COLO668 (cell line): ENCODE data around the gene FLNC.
A peak's percentile ranks its signal among the peaks of the same experiment; 100 is the strongest.

Experiments
- DNase-seq: peaks from one replicate; lab custom pipeline; 2025; ENCODE audit not compliant: unreplicated experiment; lab: John Stamatoyannopoulos, UW

The FLNC gene

GRCh38 chr7:128830231-128831177 lies at the start of gene FLNC:
TSS of gene FLNC (plus strand) at chr7:128830406. CDS start at chr7:128830638, 232 bp downstream.
- DNase-seq: peak; percentile 38

GRCh38 chr7:128781126-128781525 lies 49.1 kb upstream of the FLNC start:
- no peak for DNase-seq

- DNase-seq: no peak
These were observed 48.4 kb upstream of the FLNC start for GRCh38 chr7:128781851-128782250.

- DNase-seq: no peak
These were observed 46.9 kb upstream of the FLNC start for GRCh38 chr7:128783143-128783861.

- DNase-seq: no peak
These were observed 44.5 kb upstream of the FLNC start for GRCh38 chr7:128785738-128786137.

GRCh38 chr7:128788446-128789412 lies 41.5 kb upstream of the FLNC start:
- DNase-seq: no peak

GRCh38 chr7:128790315-128791041 lies 39.7 kb upstream of the FLNC start:
- DNase-seq: no peak

GRCh38 chr7:128791121-128791971 lies 38.9 kb upstream of the FLNC start, which contains the start of gene CCDC136:
TSS of gene CCDC136 (plus strand) at chr7:128791968. CDS start at chr7:128792412, 444 bp downstream.
- peak; percentile 82 for DNase-seq

GRCh38 chr7:128791972-128792327 lies 38.3 kb upstream of the FLNC start:
- DNase-seq: no peak

- DNase-seq: no peak
These were observed 37.6 kb upstream of the FLNC start for GRCh38 chr7:128792471-128793180.

GRCh38 chr7:128793181-128793547 lies 37.0 kb upstream of the FLNC start:
- DNase-seq: no peak

GRCh38 chr7:128794020-128794419 lies 36.2 kb upstream of the FLNC start:
- DNase-seq: peak; percentile 32

- DNase-seq: no peak
These were observed 35.8 kb upstream of the FLNC start for GRCh38 chr7:128794436-128794835.

- DNase-seq: no peak
These were observed 35.1 kb upstream of the FLNC start for GRCh38 chr7:128795129-128795528.

- DNase-seq: no peak
These were observed 33.9 kb upstream of the FLNC start for GRCh38 chr7:128796327-128796726.

GRCh38 chr7:128799451-128799850 lies 30.8 kb upstream of the FLNC start:
- DNase-seq: no peak

GRCh38 chr7:128800567-128800966 lies 29.6 kb upstream of the FLNC start:
- DNase-seq: no peak

GRCh38 chr7:128801003-128801402 lies 29.2 kb upstream of the FLNC start:
- no peak for DNase-seq
